Adrenal gland (tissue), 12 donors: ENCODE measurements around the gene MET. TPM values are rescaled to one million over a fixed set of nuclear protein-coding genes. Genes with fewer than 3 reads are reported as not detected.

Experiments used
- DNase-seq, 7 donors: peaks; one replicate each; pipeline ENCODE4 v3.0.0-alpha.2; 2019 to 2020
- H3K27ac ChIP-seq, 5 donors: fragments of 200-600 bp; sonication (generic) in 4 of 5; 1 replicate in 3 of 5; 2 replicates in 2 of 5; pipeline versions ENCODE4 v1.5.1 to v1.8.0; 2016 to 2020; ENCODE audit warnings: mild to moderate bottlenecking in 1 of 5
- H3K27me3 ChIP-seq: fragments of 200-600 bp; 2 replicates; pipeline ENCODE4 v1.8.0; 2021
- H3K36me3 ChIP-seq, 2 donors: fragments of 200-600 bp; replicated peaks in 1 of 2; 1 replicate in 1 of 2; 2 replicates in 1 of 2; pipeline versions ENCODE4 v1.5.1 to v1.8.0; 2018 to 2022
- H3K4me1 ChIP-seq, 2 donors: fragments of 200-600 bp; replicated peaks in 1 of 2; 1 replicate in 1 of 2; 2 replicates in 1 of 2; pipeline versions ENCODE4 v1.5.1 to v1.8.0; 2018 to 2021
- H3K4me3 ChIP-seq, 4 donors: fragments of 200-600 bp; sonication (generic) in 3 of 4; one replicate each; pipeline ENCODE4 v1.5.1; 2016 to 2018
- H3K9me3 ChIP-seq, 3 donors: fragments of 200-600 bp; sonication (generic) in 1 of 3; replicated peaks in 1 of 3; 1 replicate in 2 of 3; 2 replicates in 1 of 3; pipeline versions ENCODE4 v1.5.1 to v1.8.0; 2016 to 2021
- POLR2A ChIP-seq, 2 donors: fragments of 450-650 bp; IDR thresholded peaks; one replicate each; pipeline ENCODE4 v1.6.1; 2017; ENCODE audit warnings: antibody characterized with exemption in 2 of 2, mild to moderate bottlenecking in 2 of 2, moderate library complexity in 1 of 2
- WGBS, 4 donors: extraction: QIAGEN DNeasy Blood & Tissue Kit in 2 of 4; methylation state at CpG; one replicate each; pipeline versions ENCODE4 v1.1.5 to v1.1.7; 2013 to 2017; 5-methylcytosine and 5-hydroxymethylcytosine counted together
- intact Hi-C, 2 donors: fragments of 100-400 bp; cut with DNase I; formaldehyde crosslinking; loops; one replicate each; pipeline versions ENCODE4 v1.14.1 to v1.15.0; 2022 to 2023
- polyA plus RNA-seq, 3 donors: library from polyadenylated mRNA; stranded (reverse); fragments of 200-250 nt in 2 of 3; fragments of 350-450 nt in 1 of 3; fragmentation: Illumina TruSeq in 1 of 3; extraction: RNeasy Lipid Tissue Mini Kit (QIAGEN cat#74804) in 1 of 3; gene quantifications; one replicate each; pipeline ENCODE4 v1.2.3, GENCODE V29; 2013 to 2014
- total RNA-seq, 9 donors: library from RNA; depleted of rRNA in 4 of 9; stranded (reverse); fragments of >200 nt in 4 of 9; fragments of 120-200 nt in 1 of 9; fragmentation: NEBNext Ultra II Directional in 1 of 9; extraction: Animal tissue kit (Norgen Biotek cat#: 25700) in 1 of 9; gene quantifications; one replicate each; pipeline versions ENCODE4 v1.1.0 to v1.2.4, GENCODE V29; 2013 to 2023
- TF ChIP-seq, protein P1 (sequence below), 6 experiments: fragments of 450-650 bp in 4 of 6; fragments of 200-600 bp in 2 of 6; sonication (generic) in 1 of 6; IDR thresholded peaks; 1 replicate in 5 of 6; 2 replicates in 1 of 6; pipeline versions ENCODE4 v1.5.1 to v1.8.0; 2016 to 2021; ENCODE audit warnings: antibody characterized with exemption in 6 of 6, mild to moderate bottlenecking in 2 of 6, moderate library complexity in 1 of 6
- donor health status: healthy with polysubstance abuse.
- donor health status: Bipolar disorder and iron deficiency.
- donor health status: DM: yes; HTN: yes; CAD: no.
- donor health status: DM: no; HTN: no; CAD: no.
- donor health status: DM: no; HTN: no; CAD: no.
- donor health status: DM: yes; HTN: yes; CAD: no.

Gene MET
- total and polyA plus RNA-seq, 12 donors: 0.55 to 2.3 (median 0.79) TPM

DNA sequence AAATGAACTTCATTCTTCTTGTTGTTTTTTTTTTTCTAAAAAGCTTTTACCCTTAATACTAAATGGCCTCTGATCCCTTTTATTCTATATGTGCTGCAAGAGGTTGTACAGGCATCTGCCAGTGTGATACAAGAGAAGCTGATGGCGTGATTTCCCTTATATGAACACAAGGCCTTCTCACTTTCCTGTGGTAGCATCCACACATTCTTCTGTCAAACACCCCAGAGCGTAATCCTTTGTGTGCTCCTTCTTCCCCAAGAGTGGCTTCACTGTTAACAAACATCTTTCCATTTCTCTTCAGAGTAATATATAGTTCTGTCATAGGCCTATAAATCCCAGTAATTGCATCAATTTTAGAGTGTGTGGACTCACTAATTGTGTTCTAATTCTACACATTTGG, 104.0 kb downstream of the MET start:
- no peak for TF ChIP-seq POLR2A (IDR thresholded peaks at IDR 0.05)
- TF ChIP-seq, protein P1, sequence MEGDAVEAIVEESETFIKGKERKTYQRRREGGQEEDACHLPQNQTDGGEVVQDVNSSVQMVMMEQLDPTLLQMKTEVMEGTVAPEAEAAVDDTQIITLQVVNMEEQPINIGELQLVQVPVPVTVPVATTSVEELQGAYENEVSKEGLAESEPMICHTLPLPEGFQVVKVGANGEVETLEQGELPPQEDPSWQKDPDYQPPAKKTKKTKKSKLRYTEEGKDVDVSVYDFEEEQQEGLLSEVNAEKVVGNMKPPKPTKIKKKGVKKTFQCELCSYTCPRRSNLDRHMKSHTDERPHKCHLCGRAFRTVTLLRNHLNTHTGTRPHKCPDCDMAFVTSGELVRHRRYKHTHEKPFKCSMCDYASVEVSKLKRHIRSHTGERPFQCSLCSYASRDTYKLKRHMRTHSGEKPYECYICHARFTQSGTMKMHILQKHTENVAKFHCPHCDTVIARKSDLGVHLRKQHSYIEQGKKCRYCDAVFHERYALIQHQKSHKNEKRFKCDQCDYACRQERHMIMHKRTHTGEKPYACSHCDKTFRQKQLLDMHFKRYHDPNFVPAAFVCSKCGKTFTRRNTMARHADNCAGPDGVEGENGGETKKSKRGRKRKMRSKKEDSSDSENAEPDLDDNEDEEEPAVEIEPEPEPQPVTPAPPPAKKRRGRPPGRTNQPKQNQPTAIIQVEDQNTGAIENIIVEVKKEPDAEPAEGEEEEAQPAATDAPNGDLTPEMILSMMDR (IDR thresholded peaks at IDR 0.05): no peak
- no peak for DNase-seq
- 43 to 85% (median 68%) methylated on average over 2 of the region's 2 CpGs for WGBS, 4 donors
- Histone ChIP-seq H3K36me3 (no peaks in the 10 kb centered on the region), H3K4me1 (no peaks in the 10 kb centered on the region), H3K4me3 (no peak overlapping the region), H3K27me3 (no peaks in the 10 kb centered on the region), H3K27ac (no peak overlapping the region), H3K9me3 (no peaks in the 10 kb centered on the region)
- intact Hi-C loops: no loop called here

DNA sequence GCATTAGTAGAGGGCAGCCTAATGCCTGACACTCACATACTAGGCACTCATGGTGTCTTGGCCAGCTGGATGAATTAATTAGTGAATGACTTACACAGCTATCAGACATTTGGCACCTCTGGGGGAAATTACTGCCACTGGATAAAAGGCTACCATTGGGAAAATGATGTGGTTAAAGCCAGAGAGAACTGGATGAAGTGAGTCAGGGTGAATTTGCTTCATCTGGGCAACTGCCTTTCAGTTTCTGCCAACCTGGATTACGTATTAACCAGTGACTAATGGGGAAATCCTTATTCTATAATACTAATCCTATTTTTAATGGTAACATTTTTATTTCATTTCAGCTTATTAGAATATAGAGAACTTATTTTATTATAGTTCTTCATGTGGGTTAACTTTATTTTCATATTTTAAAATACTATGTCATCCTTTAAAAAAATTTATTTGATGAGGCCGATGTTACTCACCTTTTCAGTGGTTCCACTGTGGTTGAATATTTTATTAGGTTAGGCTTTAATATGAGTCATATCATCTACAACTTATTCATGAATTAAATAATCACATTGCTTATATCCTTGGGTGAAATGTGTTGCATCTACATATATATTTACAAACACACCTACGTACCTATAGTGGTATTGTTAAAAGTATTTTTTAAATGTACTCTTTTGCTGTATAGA, 104.8 kb downstream of the MET start:
- no peak overlapping the region for H3K27ac ChIP-seq
- 91 to 94% (median 93%) methylated on average over 3 of the region's 3 CpGs for WGBS, 4 donors

DNA sequence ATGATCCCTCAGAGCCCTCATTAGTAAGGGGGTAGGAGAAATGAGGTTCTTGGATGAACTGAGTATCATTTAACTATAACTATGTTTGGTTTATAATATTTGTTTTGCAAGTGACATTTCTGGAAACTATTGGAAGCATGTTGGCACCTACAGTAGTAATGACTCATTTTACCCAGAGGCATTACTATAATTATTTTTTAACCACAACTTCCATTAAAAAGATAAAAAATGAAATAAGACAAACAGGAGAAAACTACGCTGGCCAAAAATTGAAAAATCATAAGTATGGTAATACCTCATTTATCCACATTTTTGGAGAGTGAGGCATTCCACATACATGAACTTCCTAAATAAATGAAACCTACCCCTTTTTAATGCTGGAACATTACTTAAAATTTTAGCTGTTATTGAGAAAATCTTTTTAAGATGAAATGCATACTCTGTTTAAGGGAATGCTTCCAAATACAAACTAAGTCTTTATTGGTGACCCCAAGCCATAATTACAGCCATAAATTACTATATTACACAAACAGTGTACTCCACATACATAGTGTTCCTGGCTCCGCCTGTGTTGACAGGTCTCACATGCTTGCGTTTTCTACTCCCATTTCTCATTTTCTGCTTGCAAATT, 105.8 kb downstream of the MET start:
- Histone ChIP-seq H3K9me3 (no peaks in the 10 kb centered on the region), H3K27me3 (no peaks in the 10 kb centered on the region), H3K4me1 (no peaks in the 10 kb centered on the region), H3K27ac (no peak overlapping the region), H3K36me3 (no peaks in the 10 kb centered on the region), H3K4me3 (no peak overlapping the region)
- no peak for DNase-seq
- intact Hi-C loops: no loop called here
- TF ChIP-seq, protein P1 (IDR thresholded peaks at IDR 0.05): no peak
- no peak for TF ChIP-seq POLR2A (IDR thresholded peaks at IDR 0.05)
- WGBS, 4 donors: 67 to 75% (median 73%) methylated on average over 3 of the region's 3 CpGs

More for the DNA sequence above, 104.8 kb downstream of the MET start:
- Histone ChIP-seq H3K4me1 (no peaks in the 10 kb centered on the region), H3K9me3 (no peaks in the 10 kb centered on the region), H3K36me3 (no peaks in the 10 kb centered on the region), H3K27me3 (no peaks in the 10 kb centered on the region), H3K4me3 (no peak overlapping the region)
- intact Hi-C loops: no loop called here
- TF ChIP-seq, protein P1 (IDR thresholded peaks at IDR 0.05): no peak
- no peak for TF ChIP-seq POLR2A (IDR thresholded peaks at IDR 0.05)
- DNase-seq: no peak

DNA sequence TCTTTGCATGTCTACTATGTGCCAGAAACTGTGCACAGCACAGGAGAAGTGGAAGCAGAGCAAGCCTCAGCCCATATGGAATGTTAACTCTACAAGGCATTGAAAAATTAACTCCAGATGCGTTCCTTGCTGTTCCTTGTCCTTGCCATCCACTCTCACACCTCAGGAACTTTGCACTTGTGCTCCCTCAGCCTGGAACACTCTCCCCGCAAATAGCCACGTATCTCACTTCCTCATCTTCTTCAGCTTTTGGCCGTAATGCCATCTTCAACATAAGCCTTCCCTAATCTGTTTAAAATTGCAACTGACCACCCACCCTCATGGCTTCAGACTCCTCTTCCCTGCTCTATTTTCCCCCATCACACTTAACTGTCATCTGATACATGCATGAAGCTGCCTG, 107.2 kb downstream of the MET start:
- intact Hi-C loops: no loop called here
- TF ChIP-seq, protein P1 (IDR thresholded peaks at IDR 0.05): no peak
- TF ChIP-seq POLR2A (IDR thresholded peaks at IDR 0.05): no peak
- DNase-seq: no peak
- Histone ChIP-seq H3K27me3 (no peaks in the 10 kb centered on the region), H3K27ac (no peak overlapping the region), H3K36me3 (no peaks in the 10 kb centered on the region), H3K9me3 (no peaks in the 10 kb centered on the region), H3K4me1 (no peaks in the 10 kb centered on the region), H3K4me3 (no peak overlapping the region)
- WGBS, 4 donors: 70 to 78% (median 74%) methylated on average over 4 of the region's 4 CpGs
